H54 (cell line): ENCODE results near the gene METTL25.
A peak's percentile ranks its signal among the peaks of the same experiment; 100 is the strongest.
"Not testable (repeated sequence)": the region's sequence is repeated elsewhere in the genome, so short reads cannot be mapped to it uniquely, and the experiment has no call there.

Experiments
- DNase-seq: peaks from one replicate; pipeline ENCODE4 v3.0.0; 2011; ENCODE audit warnings: low spot score, mixed read lengths; ENCODE audit not compliant: insufficient read length
- FAIRE-seq: peaks from 3 replicates; lab custom pipeline; 2011; peaks lifted over from hg19 to GRCh38; lab: Jason Lieb, UNC
- POLR2A ChIP-seq: IDR thresholded peaks from 2 replicates; pipeline ENCODE4 v1.6.1; 2011; ENCODE audit warnings: low read depth, mild to moderate bottlenecking, low read length

METTL25 gene, protein sequence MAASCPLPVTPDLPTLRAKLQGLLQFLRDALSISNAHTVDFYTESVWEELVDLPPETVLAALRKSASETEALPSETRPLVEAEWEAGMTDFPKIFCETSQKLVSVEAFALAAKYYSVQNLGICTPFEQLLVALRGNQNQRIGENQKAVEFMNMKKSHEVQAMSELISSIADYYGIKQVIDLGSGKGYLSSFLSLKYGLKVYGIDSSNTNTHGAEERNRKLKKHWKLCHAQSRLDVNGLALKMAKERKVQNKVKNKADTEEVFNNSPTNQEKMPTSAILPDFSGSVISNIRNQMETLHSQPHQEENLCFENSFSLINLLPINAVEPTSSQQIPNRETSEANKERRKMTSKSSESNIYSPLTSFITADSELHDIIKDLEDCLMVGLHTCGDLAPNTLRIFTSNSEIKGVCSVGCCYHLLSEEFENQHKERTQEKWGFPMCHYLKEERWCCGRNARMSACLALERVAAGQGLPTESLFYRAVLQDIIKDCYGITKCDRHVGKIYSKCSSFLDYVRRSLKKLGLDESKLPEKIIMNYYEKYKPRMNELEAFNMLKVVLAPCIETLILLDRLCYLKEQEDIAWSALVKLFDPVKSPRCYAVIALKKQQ

GRCh38 chr12:82358200-82359114 is at the start of gene METTL25, which contains the start of gene CCDC59:
TSS of gene METTL25 (plus strand) at chr12:82358529. CDS start at chr12:82358566, 37 bp downstream.
TSS of gene CCDC59 (minus strand) at chr12:82358387. CDS start at chr12:82358376, 11 bp downstream.
- TF ChIP-seq POLR2A: peak; percentile 69
- FAIRE-seq: peak; percentile 97
- peak; percentile 66 for DNase-seq

- FAIRE-seq: no peak
- no peak for DNase-seq
- TF ChIP-seq POLR2A: no peak
Measured at GRCh38 chr12:82314406-82314892, 43.9 kb upstream of the METTL25 start.

- no peak for TF ChIP-seq POLR2A
- DNase-seq: no peak
- no peak for FAIRE-seq
Measured at GRCh38 chr12:82319276-82319675, 39.1 kb upstream of the METTL25 start.

DNA sequence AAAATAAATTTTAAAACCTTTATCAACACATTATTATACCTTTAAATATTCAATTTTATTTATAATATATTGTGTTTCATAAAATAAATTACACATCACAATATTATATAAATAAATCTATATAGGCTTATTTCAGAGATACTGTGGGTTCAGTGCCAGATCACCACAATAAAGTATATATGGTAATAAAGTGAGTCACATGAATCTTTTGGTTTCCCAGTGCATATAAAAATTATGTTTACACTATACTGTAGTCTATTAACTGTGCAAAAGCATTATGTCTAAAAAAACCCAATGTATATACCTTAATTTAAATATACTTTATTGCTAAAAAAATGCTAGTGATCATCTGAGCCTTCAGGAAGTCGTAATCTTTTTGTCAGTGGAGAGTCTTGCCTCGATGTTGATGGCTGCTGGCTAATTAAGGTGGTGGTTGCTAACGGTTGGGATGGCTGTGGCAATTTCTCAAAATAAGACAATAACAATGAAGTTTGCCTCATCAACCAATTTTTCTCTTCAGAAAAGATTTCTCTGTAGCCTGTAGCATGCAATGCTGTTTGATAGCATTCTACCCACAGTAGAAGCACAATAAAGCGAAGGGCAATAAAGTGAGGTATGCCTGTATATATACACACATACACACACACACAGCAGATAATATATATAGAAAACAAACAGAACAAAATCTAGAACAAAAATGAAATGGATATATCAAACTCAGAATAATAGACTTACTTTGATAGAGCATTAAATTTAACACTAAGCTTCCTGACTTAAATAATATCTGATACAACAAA is 32.6 kb upstream of the METTL25 start:
- no peak for DNase-seq
- no peak for TF ChIP-seq POLR2A
- FAIRE-seq: no peak

DNA sequence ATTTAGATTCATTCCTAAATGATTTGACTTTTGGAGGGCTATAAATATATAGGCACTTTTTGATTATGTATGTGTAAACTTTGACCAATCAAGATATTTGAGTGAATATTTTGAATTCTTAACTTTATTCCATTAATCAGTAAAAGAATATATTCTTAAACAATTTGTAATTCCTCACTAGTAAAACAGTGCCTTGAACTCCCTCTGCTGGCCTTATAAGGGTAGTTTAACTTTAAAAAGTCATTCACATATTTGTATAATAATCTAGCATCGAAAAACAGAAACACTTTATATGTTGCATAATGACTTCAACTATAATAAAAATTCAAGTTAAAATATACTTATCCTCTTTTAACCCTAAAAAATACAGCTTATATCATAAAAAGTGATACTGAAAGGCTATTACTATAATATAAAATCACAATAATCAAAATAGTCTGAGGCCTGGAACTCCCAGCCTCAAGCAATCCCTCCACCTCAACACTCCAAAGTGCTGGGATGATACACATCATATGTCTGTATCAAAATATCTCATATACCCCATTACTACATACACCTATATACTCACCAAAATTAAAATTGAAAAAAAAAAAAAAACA is 31.3 kb upstream of the METTL25 start:
- no peak for TF ChIP-seq POLR2A
- FAIRE-seq (no peak), DNase-seq (no peak)

- FAIRE-seq: no peak
- no peak for DNase-seq
- no peak for TF ChIP-seq POLR2A
Measured at GRCh38 chr12:82327861-82328260, 30.5 kb upstream of the METTL25 start.

DNA sequence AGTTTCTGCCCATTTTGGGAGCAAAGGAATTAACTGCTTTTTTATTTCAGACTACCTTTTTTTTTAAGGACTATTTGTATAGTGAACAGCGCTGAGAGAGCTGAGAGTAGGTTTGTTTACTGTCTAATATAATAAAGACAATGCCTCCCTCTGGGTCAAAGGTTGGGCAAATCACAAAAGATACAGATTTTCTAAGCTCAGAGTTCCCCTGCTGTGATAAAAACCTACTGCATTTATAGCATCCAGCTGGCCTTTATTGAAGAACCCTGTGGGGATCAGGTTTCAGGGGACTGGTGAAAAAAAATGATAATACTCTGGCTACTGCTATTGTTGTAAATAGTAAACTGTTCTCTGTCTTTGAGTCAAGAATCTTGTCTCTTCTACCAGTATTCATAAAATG is 28.8 kb upstream of the METTL25 start:
- TF ChIP-seq POLR2A: no peak
- FAIRE-seq (no peak), DNase-seq (no peak)

- DNase-seq (no peak), FAIRE-seq (no peak)
- TF ChIP-seq POLR2A: no peak
Measured at GRCh38 chr12:82350161-82350560, 8.2 kb upstream of the METTL25 start.

DNA sequence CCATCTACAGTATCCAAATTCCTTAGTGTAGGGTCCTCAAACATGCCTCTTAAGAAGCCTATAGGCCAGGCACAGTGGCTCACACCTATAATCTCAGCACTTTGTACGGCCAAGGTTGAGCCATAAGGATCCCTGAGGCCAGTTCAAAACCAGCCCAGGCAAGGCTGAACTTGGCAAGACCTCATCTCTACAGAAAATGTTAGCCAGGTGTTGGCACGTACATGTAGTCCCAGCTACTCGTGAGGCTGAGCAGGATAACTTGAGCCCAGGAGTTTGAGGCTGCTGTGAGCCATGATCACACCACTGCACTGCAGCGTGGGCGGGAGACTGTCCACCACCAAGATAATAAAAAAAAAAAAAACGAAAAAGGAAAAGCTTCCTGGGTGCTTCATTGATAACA is 6.9 kb upstream of the METTL25 start:
- no peak for FAIRE-seq
- TF ChIP-seq POLR2A: no peak

DNA sequence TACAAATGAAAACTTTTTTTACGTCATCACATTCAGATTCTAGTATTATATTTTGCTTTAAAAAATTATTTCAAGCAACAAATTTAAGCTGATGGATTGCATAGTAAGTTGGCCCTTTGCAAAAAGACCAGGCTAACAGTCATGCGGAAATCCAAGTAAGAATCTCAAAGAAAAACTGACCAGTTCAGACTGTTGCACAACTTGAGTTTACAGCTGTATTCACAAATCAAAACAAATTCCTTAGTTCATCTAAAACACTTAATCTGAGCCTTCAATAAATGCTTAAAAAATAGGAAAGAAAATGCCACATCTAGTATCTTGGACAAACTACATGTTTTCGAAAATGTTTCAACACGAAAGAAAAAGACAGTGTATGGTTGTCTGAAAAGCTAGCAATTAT is 989 bp upstream of the METTL25 start:
- FAIRE-seq (peak; percentile 41), DNase-seq (no peak)
- no peak for TF ChIP-seq POLR2A

More for the DNA sequence above, 6.9 kb upstream of the METTL25 start:
- no peak for DNase-seq

DNA sequence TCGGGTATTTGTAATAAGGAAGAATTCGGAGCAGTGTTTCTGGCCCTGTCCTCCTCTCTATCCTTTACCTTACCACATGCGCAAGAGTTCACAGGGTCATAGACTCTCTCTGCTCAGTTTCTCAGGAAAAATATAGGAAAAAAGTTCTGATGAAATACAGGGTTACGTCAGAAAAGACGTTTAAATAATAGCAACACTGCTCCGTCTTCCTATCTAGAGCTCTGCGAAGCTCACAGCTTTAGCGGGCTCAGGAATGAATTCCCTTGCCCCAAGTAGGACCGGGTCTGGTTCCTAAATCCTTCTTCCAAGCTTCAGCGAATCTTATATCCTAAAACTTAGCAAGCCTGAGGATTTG is 507 bp upstream of the METTL25 start:
- no peak for TF ChIP-seq POLR2A

DNA sequence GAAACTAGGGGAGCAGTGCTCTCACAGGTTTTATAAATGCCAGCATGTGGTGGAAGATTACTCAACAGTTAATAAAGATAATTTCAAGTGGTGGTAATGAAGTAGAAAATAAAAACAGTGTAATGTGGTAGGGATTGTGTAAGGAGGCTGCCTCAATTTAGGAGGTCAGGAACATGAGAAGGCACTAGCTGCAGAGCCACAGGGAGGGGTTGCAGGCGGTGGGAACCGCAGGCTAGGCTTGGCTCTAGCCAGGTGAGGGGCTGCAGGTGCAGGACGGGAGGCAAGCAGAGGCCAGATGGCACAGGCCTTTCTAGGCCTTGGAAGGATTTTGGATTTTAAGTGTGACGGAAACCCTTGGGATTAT is 768 bp downstream of the METTL25 start:
- no peak for TF ChIP-seq POLR2A
- no peak for DNase-seq
- FAIRE-seq: no peak

More for the DNA sequence above, 507 bp upstream of the METTL25 start:
- FAIRE-seq: no peak
- no peak for DNase-seq

DNA sequence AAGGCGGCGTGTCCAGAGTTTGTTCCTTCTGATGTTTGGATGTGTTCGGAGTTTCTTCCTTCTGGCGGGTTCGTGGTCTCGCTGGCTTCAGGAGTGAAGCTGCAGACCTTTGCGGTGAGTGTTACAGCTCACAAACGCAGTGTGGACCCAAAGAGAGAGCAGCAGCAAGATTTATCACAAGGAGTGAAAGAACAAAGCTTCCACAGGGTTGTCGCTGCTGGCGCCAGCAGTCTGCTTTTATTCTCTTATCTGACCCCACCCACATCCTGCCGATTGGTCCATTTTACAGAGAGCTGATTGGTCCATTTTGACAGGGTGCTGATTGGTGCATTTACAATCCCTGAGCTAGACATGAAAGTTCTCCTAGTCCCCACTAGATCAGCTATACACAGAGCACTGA is 2.5 kb downstream of the METTL25 start:
- DNase-seq, FAIRE-seq: not testable (repeated sequence)
